Kidney capillary endothelial cell (primary cell): ENCODE results near the gene PRELP.
"Not testable (repeated sequence)": the region's sequence is repeated elsewhere in the genome, so short reads cannot be mapped to it uniquely, and the experiment has no call there.

Experiments used
- DNase-seq: peaks from one replicate; pipeline ENCODE4 v3.0.0-alpha.2; 2018; ENCODE audit warnings: low spot score

Gene PRELP

DNA sequence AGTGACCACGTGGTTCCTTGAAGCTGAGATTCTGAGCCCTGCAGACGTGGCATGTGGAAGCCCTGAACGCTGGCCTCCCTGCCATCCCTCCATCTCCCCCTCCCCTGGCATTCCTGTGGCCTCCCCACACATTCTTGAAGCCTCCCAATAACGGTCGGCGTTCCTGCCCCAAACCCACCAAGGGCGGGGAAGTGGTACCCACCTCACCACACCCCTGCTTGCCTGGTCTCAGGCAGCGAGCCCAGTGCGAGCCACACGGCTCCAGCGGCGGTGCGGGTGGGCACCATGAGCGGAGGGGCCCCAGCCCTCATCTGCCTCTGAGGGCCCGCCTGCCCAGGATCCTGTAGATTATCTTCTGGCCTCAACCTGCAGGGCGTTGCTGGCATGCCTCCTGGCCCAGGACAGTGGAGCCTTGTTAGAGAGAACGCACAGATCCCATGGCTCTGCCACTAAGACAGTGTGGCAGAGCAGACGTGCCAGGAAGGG is 20.6 kb upstream of the PRELP start:
- no peak for DNase-seq

GRCh38 chr1:203455706-203456105 is 19.9 kb upstream of the PRELP start:
- no peak for DNase-seq

DNA sequence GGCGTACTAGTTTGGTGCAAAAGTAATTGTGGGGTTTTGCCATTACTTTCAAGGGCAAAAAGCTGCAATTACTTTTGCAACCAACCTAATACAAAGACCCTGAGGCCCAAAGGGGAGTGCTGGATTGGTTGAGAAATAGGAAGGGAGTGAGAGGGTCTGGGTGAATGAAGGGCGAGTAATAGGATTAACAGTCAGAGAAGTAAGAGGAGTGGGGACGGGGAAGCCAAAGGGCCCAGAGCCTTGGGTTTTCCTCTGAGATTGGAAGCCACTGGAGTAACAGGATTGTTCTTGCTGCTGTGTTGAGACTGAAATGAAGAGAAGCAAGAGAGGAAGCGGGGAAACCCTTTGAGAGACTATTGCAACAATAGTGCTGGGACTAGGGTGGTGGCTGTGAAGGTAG is 19.0 kb upstream of the PRELP start:
- DNase-seq: no peak

- DNase-seq: no peak
Observed at GRCh38 chr1:203458078-203458477, 17.5 kb upstream of the PRELP start.

- DNase-seq: no peak
Observed at GRCh38 chr1:203459671-203460201, 15.9 kb upstream of the PRELP start.

GRCh38 chr1:203461717-203462116 is 13.9 kb upstream of the PRELP start:
- DNase-seq: no peak

- DNase-seq: no peak
Observed at GRCh38 chr1:203462143-203462542, 13.5 kb upstream of the PRELP start.

DNA sequence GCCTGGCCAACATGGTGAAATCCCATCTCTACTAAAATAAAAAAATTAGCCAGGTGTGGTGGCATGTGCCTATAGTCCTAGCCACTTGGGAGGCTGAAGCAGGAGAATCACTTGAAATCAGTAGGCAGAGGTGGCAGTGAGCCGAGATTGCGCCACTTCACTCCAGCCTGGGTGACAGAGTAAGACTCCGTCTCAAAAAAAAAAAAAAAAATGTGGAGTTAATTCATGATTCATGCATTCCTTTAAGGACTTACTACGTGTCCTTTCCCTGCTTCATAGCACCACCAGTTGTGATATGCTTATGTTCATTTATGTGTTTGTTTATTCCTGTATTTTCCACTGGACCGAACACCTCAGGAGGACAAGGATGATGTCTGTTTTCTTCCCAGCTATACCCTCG is 12.7 kb upstream of the PRELP start:
- no peak for DNase-seq

DNA sequence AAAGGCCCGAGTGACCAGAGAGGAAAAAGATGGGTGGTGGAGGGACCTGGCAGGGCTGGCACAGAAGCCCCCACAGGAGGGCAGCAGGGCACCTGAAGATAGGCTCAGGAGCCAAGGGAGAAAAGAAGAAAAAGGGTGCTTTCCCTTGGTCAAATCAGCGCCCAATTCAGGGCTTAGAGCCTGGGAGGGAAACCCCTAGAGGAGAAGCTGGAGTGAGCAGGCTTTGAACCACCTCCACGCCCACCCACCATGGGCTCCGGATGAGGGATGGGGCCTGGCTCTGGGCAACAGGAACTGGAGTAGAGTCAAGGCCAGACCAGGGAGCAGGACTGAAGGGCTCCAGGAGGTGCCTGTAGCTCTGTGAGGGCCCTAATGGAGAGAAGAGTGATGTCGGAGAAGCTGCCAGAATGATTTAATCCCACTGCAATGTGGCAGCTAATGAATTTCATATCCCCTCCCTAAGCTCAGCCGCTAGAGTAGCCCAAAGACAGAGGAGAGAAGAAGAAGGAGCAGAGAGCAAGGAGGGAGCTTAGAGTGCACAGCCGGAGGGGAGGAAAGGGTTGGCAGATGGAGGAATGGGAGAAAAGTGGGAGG is 12.0 kb upstream of the PRELP start:
- no peak for DNase-seq

DNA sequence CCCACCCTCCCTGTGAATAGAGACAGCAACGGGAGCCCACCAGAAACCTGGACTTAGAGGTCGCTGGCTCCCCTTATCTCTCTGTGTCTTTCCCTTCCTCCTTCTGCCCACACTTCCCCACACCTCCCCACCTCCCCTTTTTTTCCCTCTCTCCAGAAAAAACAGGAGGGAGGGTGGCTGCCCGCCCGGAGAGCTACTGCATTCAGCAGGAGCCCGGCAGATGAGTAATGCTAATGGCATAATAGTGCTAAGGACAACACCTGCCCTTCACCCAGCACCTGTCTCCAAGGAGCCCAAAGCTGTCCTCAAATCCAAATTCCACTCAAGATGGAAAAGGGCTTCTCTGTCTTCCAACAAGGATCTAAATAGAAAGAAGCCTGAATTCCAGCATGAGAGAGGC is 11.4 kb upstream of the PRELP start:
- DNase-seq: no peak

GRCh38 chr1:203464743-203465142 is 10.9 kb upstream of the PRELP start:
- no peak for DNase-seq

GRCh38 chr1:203465146-203465798 is 10.3 kb upstream of the PRELP start:
- no peak for DNase-seq

GRCh38 chr1:203465948-203466347 is 9.7 kb upstream of the PRELP start:
- DNase-seq: no peak

- DNase-seq: not testable (repeated sequence)
Observed at GRCh38 chr1:203466906-203467549, 8.6 kb upstream of the PRELP start.

- no peak for DNase-seq
Observed at GRCh38 chr1:203467550-203467921, 8.1 kb upstream of the PRELP start.

- DNase-seq: no peak
Observed at GRCh38 chr1:203468326-203468725, 7.3 kb upstream of the PRELP start.

- DNase-seq: no peak
Observed at GRCh38 chr1:203470240-203470639, 5.4 kb upstream of the PRELP start.

DNA sequence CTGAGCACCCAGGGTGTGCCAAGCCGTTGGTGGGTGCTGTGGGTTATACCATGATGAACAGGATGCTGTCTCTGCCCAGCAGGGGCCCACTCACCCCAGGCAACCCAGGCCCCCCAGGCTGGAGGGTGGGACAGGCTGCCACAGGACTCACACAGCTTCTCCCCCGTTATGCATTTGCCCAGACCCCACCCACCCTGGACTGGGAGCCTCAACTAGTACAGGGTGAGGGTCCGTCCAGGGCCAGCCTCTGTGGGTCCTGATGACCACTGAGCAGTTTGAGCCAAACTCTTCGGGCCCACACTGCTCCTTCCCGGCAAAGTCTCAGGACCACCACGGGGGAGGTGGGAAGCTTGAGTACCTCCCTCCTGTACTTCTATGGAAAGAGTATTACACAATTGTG is 3.8 kb upstream of the PRELP start:
- no peak for DNase-seq

- no peak for DNase-seq
Observed at GRCh38 chr1:203473281-203473680, 2.3 kb upstream of the PRELP start.

- DNase-seq: no peak
Observed at GRCh38 chr1:203473781-203474305, 1.8 kb upstream of the PRELP start.

GRCh38 chr1:203476216-203476814 is 709 bp downstream of the PRELP start:
- no peak for DNase-seq

- DNase-seq: no peak
Observed at GRCh38 chr1:203477748-203478147, 2.1 kb downstream of the PRELP start.

DNA sequence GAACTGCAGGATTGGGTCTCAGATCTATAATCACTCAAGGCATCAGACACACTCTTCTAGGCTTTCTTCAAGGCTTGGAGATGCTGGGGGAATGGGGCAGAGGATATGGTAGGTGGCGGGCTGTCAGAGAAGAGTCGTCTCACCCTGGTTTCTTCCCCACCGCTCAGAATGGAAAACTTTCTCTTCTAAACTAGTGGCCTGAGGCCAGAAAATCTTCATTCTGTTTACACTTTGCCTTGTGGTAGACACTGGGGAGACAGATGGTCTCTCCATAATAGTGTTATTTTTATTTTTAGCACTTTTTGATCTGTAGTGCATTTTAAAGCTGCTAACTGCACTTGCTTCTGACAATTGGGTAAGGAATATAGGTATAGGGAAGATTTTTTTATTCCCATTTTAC is 2.6 kb downstream of the PRELP start:
- no peak for DNase-seq
